Coronary artery (tissue), 2 donors: ENCODE measurements around the gene OR6J1.
"Not testable (repeated sequence)": the region's sequence is repeated elsewhere in the genome, so short reads cannot be mapped to it uniquely, and the experiment has no call there.

Experiments
- DNase-seq: peaks from one replicate; pipeline ENCODE4 v3.0.0-alpha.2; 2017; ENCODE audit warnings: low spot score
- H3K27ac ChIP-seq, 2 donors: fragments of 200-600 bp; sonication (generic); one replicate each; pipeline ENCODE4 v1.5.1; 2016 to 2019
- H3K4me3 ChIP-seq: fragments of 200-600 bp; sonication (generic); 2 replicates; pipeline ENCODE4 v1.5.1; 2016; ENCODE audit warnings: mild to moderate bottlenecking, moderate library complexity
- CTCF ChIP-seq: fragments of 200-600 bp; sonication (generic); IDR thresholded peaks from one replicate; pipeline ENCODE4 v1.5.1; 2019; ENCODE audit warnings: antibody characterized with exemption

Gene OR6J1

GRCh38 chr14:22622255-22622654, 21.9 kb downstream of the OR6J1 start:
- no peak for DNase-seq
- no peak overlapping the region for H3K27ac ChIP-seq
- TF ChIP-seq CTCF = no peak
- no peak overlapping the region for H3K4me3 ChIP-seq

GRCh38 chr14:22615765-22616164, 28.4 kb downstream of the OR6J1 start:
- not testable (repeated sequence) for DNase-seq, H3K27ac ChIP-seq, H3K4me3 ChIP-seq

GRCh38 chr14:22614240-22614799, 29.8 kb downstream of the OR6J1 start:
- no peak for TF ChIP-seq CTCF
- DNase-seq = no peak
- Histone ChIP-seq H3K27ac (peak overlapping the region in 1 of 2 donors; percentile 75), H3K4me3 (no peak overlapping the region)

- TF ChIP-seq CTCF = no peak
- no peak for DNase-seq
- Histone ChIP-seq H3K4me3 (no peak overlapping the region), H3K27ac (peak overlapping the region in 1 of 2 donors; percentile 75)
These were observed 30.4 kb downstream of the OR6J1 start for GRCh38 chr14:22613736-22614239.

- H3K4me3 ChIP-seq = no peak overlapping the region
- DNase-seq = no peak
- H3K27ac ChIP-seq = peak overlapping the region in 1 of 2 donors; percentile 75
These were observed 31.0 kb downstream of the OR6J1 start for GRCh38 chr14:22613106-22613695.

GRCh38 chr14:22610931-22611330, 33.2 kb downstream of the OR6J1 start:
- no peak for TF ChIP-seq CTCF
- H3K4me3 ChIP-seq = no peak overlapping the region
- H3K27ac ChIP-seq = peak overlapping the region in 1 of 2 donors; percentile 4
- no peak for DNase-seq

More at GRCh38 chr14:22613106-22613695, 31.0 kb downstream of the OR6J1 start:
- no peak for TF ChIP-seq CTCF

GRCh38 chr14:22607291-22607690, 36.9 kb downstream of the OR6J1 start:
- TF ChIP-seq CTCF = no peak
- DNase-seq = no peak
- Histone ChIP-seq H3K4me3 (no peak overlapping the region), H3K27ac (no peak overlapping the region)
